Osteoblast (primary cell): Measurements from ENCODE around the gene MXD3. TPM values are rescaled to one million over a fixed set of nuclear protein-coding genes. Genes with fewer than 3 reads are reported as not detected.
"Not testable (repeated sequence)": the region's sequence is repeated elsewhere in the genome, so short reads cannot be mapped to it uniquely, and the experiment has no call there.

Experiments
- DNase-seq: peaks from one replicate; pipeline ENCODE4 v3.0.0; 2011; ENCODE audit warnings: low spot score, mixed read lengths; ENCODE audit not compliant: insufficient read length; ENCODE audit errors: missing footprints
- H2AFZ ChIP-seq: 2 replicates; pipeline ENCODE4 v1.6.0; 2011; ENCODE audit warnings: mild to moderate bottlenecking, low read length
- H3K27ac ChIP-seq: 2 replicates; pipeline ENCODE4 v1.5.1; 2011; ENCODE audit warnings: mild to moderate bottlenecking, low read depth, low read length, moderate library complexity
- H3K27me3 ChIP-seq: 2 replicates; pipeline ENCODE4 v1.6.0; 2012; ENCODE audit warnings: mild to moderate bottlenecking, control low read depth, inconsistent platforms, low read length, moderate library complexity; ENCODE audit not compliant: insufficient read depth
- H3K36me3 ChIP-seq: 2 replicates; pipeline ENCODE4 v1.5.1; 2011; ENCODE audit warnings: mild to moderate bottlenecking, low read length, control low read depth, moderate library complexity; ENCODE audit not compliant: insufficient read depth
- H3K4me1 ChIP-seq: 2 replicates; pipeline ENCODE4 v1.5.1; 2011; ENCODE audit warnings: mild to moderate bottlenecking, low read length, control low read depth, moderate library complexity; ENCODE audit not compliant: insufficient read depth
- H3K4me2 ChIP-seq: 2 replicates; pipeline ENCODE4 v1.6.0; 2011; ENCODE audit warnings: mild to moderate bottlenecking, low read length; ENCODE audit not compliant: insufficient read depth
- H3K4me3 ChIP-seq: fragments of 200-600 bp; sonication (generic); 3 replicates; pipeline ENCODE4 v1.5.1; 2012; ENCODE audit warnings: mild to moderate bottlenecking, low read length, inconsistent platforms; ENCODE audit not compliant: insufficient read depth
- H3K79me2 ChIP-seq: 2 replicates; pipeline ENCODE4 v1.6.0; 2012; ENCODE audit warnings: mild to moderate bottlenecking, low read length, control low read depth, inconsistent platforms; ENCODE audit not compliant: insufficient read depth
- H3K9me3 ChIP-seq: 2 replicates; pipeline ENCODE4 v1.5.1; 2011; ENCODE audit warnings: low read depth, low read length, control low read depth
- H4K20me1 ChIP-seq: 2 replicates; pipeline ENCODE4 v1.6.0; 2012; ENCODE audit warnings: mild to moderate bottlenecking, low read length, control low read depth; ENCODE audit not compliant: insufficient read depth
- total RNA-seq: library from RNA; depleted of rRNA; stranded (reverse); fragments of >200 nt; gene quantifications from 2 replicates; pipeline ENCODE4 v1.2.3, GENCODE V29; 2012
- TF ChIP-seq, protein P1 (sequence below): IDR thresholded peaks from 2 replicates; pipeline ENCODE4 v1.5.1; 2011; ENCODE audit warnings: mild to moderate bottlenecking, low read depth, low read length, moderate library complexity; ENCODE audit errors: extremely low read depth

The MXD3 gene
- total RNA-seq, 1 donor, result 3.3 TPM

DNA sequence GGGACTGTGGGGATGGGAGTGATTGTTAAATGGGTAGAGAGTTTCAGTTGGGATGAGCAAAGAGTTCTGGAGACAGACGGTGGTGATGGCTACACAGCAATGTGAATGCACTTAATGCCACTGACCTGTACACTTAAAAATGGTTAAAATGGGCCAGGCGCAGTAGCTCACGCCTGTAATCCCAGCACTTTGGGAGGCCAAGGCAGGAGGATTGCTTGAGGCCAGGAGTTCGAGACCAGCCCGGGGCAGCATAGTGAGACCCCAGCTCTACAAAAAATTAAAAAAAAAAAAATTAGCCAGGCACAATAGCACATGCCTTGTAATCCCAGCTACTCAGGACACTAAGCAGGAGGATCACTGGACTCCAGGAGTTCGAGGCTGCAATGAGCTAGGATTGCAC lies 32.1 kb upstream of the MXD3 start:
- TF ChIP-seq, protein P1, sequence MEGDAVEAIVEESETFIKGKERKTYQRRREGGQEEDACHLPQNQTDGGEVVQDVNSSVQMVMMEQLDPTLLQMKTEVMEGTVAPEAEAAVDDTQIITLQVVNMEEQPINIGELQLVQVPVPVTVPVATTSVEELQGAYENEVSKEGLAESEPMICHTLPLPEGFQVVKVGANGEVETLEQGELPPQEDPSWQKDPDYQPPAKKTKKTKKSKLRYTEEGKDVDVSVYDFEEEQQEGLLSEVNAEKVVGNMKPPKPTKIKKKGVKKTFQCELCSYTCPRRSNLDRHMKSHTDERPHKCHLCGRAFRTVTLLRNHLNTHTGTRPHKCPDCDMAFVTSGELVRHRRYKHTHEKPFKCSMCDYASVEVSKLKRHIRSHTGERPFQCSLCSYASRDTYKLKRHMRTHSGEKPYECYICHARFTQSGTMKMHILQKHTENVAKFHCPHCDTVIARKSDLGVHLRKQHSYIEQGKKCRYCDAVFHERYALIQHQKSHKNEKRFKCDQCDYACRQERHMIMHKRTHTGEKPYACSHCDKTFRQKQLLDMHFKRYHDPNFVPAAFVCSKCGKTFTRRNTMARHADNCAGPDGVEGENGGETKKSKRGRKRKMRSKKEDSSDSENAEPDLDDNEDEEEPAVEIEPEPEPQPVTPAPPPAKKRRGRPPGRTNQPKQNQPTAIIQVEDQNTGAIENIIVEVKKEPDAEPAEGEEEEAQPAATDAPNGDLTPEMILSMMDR, result no peak
- Histone ChIP-seq H3K36me3 (peaks cover 12% of the 10 kb centered on the region), H3K9me3 (no peaks in the 10 kb centered on the region), H3K4me2 (no peak overlapping the region), H3K4me1 (no peaks in the 10 kb centered on the region), H3K27me3 (no peaks in the 10 kb centered on the region), H2AFZ (no peak overlapping the region), H4K20me1 (peaks cover 18% of the 10 kb centered on the region), H3K79me2 (peaks cover 79% of the 10 kb centered on the region), H3K4me3 (no peak overlapping the region), H3K27ac (no peak overlapping the region)
- no peak for DNase-seq

DNA sequence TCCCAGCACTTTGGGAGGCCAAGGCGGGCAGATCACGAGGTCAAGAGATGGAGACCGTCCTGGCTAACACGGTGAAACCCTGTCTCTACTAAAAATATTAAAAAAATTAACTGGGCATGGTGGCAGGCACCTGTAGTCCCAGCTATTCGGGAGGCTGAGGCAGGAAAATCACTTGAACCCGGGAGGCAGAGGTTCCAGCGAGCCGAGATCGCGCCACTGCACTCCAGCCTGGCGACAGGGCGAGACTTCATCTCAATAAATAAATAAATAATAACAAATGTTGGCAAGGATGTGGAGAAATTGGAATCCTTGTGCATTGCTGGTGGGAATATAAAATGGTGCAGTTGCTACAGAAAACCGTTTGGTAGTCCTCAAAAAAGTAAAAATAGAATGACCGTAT lies 31.3 kb upstream of the MXD3 start:
- peaks cover 12% of the 10 kb centered on the region for H3K36me3 ChIP-seq

DNA sequence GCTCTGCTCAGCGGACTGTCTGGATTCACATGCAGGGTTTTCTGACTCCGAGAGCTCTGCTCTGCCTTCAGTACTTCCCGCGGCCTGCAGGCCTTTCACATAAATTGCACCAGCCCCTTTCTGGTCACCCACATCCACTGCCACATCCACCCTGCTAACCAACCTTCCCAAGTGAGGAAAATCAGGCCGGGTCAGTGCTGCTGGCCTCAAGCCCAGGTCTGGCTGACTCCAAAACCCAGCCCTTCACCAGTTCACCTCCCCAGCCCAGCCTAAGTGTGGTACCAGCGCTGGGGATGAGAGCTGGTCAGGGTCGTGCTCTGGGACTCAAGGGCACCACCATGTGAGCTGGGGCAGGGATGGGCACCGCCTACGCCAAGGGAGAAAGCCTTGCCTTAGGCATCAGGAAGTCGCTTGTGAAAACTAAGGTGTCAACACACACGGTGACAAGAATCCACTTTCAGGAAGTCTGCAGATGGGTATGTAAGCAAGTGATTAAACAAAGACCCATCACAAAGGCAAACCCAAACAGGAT lies 27.5 kb upstream of the MXD3 start:
- TF ChIP-seq, protein P1, result no peak
- Histone ChIP-seq H3K4me3 (no peak overlapping the region), H4K20me1 (peaks cover 17% of the 10 kb centered on the region), H3K4me2 (no peak overlapping the region), H3K4me1 (no peaks in the 10 kb centered on the region), H3K27me3 (no peaks in the 10 kb centered on the region), H3K27ac (no peak overlapping the region), H3K9me3 (no peaks in the 10 kb centered on the region), H3K36me3 (peaks cover 39% of the 10 kb centered on the region), H2AFZ (no peak overlapping the region), H3K79me2 (peaks cover 44% of the 10 kb centered on the region)
- DNase-seq, result peak; percentile 39

More for the DNA sequence above, 31.3 kb upstream of the MXD3 start:
- not testable (repeated sequence) for H3K4me2 ChIP-seq, DNase-seq, H3K27ac ChIP-seq, H3K4me3 ChIP-seq, H3K9me3 ChIP-seq, H3K4me1 ChIP-seq, H2AFZ ChIP-seq, H3K27me3 ChIP-seq
- Histone ChIP-seq H4K20me1 (peaks cover 18% of the 10 kb centered on the region), H3K79me2 (peaks cover 79% of the 10 kb centered on the region)

DNA sequence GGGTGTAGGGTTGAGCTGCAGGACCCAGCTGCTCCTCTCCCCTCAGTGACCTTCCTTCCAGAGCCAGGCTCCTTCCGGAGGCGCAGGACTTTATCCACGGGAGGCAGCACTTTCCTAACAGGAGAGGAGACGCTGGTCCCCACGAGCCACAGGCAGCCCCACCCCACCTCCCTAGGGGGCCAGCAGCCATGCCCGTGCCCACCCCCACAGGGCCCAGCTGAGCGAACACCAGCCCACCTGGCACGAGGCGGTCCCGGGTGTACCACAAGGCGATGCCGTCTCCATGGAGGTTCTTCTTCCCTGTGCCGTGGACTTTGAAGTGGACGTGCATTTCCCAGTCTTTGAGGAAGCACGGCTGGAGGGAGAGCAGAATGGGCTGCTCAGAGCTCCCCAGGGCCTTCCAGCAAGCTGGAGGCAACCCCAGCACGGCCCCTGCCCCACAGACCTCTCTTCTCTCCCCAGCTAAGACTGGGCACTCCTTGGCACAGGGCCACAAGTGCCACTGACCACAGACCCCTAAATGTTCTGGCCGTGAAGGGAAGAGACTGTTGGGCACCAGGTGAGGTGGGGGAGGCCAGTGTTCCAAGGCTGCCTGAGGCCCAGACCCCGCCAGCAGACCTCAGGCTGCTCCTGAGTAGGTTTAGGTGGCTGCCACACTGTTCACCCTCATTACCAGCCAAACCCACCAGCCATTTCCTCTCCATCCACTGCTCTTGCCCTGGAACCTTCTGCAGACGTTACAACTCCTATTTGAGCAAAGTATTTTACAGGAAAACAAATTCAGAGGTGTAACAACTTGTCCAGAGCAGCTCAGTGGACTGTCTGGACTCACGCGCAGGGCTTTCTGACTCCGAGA lies 26.8 kb upstream of the MXD3 start:
- Histone ChIP-seq H3K4me2 (no peak overlapping the region), H3K9me3 (no peaks in the 10 kb centered on the region), H2AFZ (no peak overlapping the region), H3K36me3 (peaks cover 41% of the 10 kb centered on the region), H3K79me2 (peaks cover 39% of the 10 kb centered on the region), H3K4me1 (no peaks in the 10 kb centered on the region), H3K27me3 (no peaks in the 10 kb centered on the region), H3K4me3 (no peak overlapping the region), H3K27ac (no peak overlapping the region), H4K20me1 (peaks cover 17% of the 10 kb centered on the region)
- TF ChIP-seq, protein P1, result no peak
- DNase-seq, result peak; percentile 27
